Aorta (tissue), 5 donors: ENCODE measurements around the gene SLC35F1. TPM values are rescaled to one million over a fixed set of nuclear protein-coding genes. Genes with fewer than 3 reads are reported as not detected.
A peak's percentile ranks its signal among the peaks of the same experiment; 100 is the strongest.

Source experiments
- ATAC-seq: fragments of 200-7000 bp; cut with Tn5 transposase; one replicate; pipeline ENCODE4 v1.9.1; 2022; ENCODE audit warnings: moderate library complexity; ENCODE audit not compliant: low FRiP score
- DNase-seq, 2 donors: peaks; one replicate each; pipeline ENCODE4 v3.0.0-alpha.2; 2020
- H3K27ac ChIP-seq, 2 donors: one replicate each; pipeline ENCODE4 v1.5.1; 2013; ENCODE audit warnings: low read length in 2 of 2, mild to moderate bottlenecking in 2 of 2, moderate library complexity in 2 of 2, control low read depth in 1 of 2, inconsistent platforms in 1 of 2, low read depth in 1 of 2
- H3K27me3 ChIP-seq, 2 donors: one replicate each; pipeline ENCODE4 v1.6.1; 2013; ENCODE audit warnings: control low read depth in 1 of 2, low read length in 1 of 2, mild to moderate bottlenecking in 1 of 2, moderate library complexity in 1 of 2; ENCODE audit not compliant: insufficient read depth in 2 of 2, control insufficient read depth in 1 of 2
- H3K36me3 ChIP-seq, 2 donors: one replicate each; pipeline ENCODE4 v1.6.1; 2013; ENCODE audit warnings: control low read depth in 1 of 2, low read length in 1 of 2, mild to moderate bottlenecking in 1 of 2; ENCODE audit not compliant: insufficient read depth in 2 of 2, control insufficient read depth in 1 of 2
- H3K4me1 ChIP-seq, 2 donors: one replicate each; pipeline ENCODE4 v1.6.1; 2013; ENCODE audit warnings: low read length in 2 of 2, control low read depth in 1 of 2, mild to moderate bottlenecking in 1 of 2, moderate library complexity in 1 of 2; ENCODE audit not compliant: insufficient read depth in 2 of 2, control insufficient read depth in 1 of 2
- H3K4me3 ChIP-seq, 2 donors: one replicate each; pipeline ENCODE4 v1.5.1; 2013; ENCODE audit warnings: low read length in 2 of 2, control low read depth in 1 of 2, mild to moderate bottlenecking in 1 of 2
- H3K9me3 ChIP-seq: one replicate; pipeline ENCODE4 v1.6.1; 2013; ENCODE audit warnings: mild to moderate bottlenecking, low read length; ENCODE audit not compliant: control insufficient read depth
- WGBS, 2 donors: extraction: QIAGEN DNeasy Blood & Tissue Kit; methylation state at CpG; one replicate each; pipeline ENCODE4 v1.1.7; 2013; 5-methylcytosine and 5-hydroxymethylcytosine counted together
- intact Hi-C, 2 donors: fragments of 100-400 bp; cut with DNase I; formaldehyde crosslinking; loops; one replicate each; pipeline versions ENCODE4 v1.14.2 to v1.15.0; 2022
- polyA plus RNA-seq, 2 donors: library from polyadenylated mRNA; stranded (reverse); fragments of 200-250 nt; gene quantifications; one replicate each; pipeline ENCODE4 v1.2.3, GENCODE V29; 2013
- total RNA-seq, 2 donors: library from RNA; stranded (reverse); fragmentation: NEBNext Ultra II Directional; extraction: Animal tissue kit (Norgen Biotek cat#: 25700); gene quantifications; one replicate each; pipeline ENCODE4 v1.2.1, GENCODE V29; 2021
- donor health status: healthy with polysubstance abuse.
- donor health status: Bipolar disorder and iron deficiency.
- donor health status: DM: no; HTN: no; CAD: no.
- donor health status: DM: no; HTN: no; CAD: no.
- donor health status: DM: yes; HTN: yes; CAD: no.

Gene SLC35F1
- total and polyA plus RNA-seq, 4 donors: 0.59 to 1.9 (median 1.2) TPM

GRCh38 chr6:118297821-118298220 is 390.8 kb downstream of the SLC35F1 start:
- H3K27ac ChIP-seq: peak overlapping the region in 1 of 2 donors; percentile 67
- no peaks in the 10 kb centered on the region for H3K9me3 ChIP-seq
- H3K27me3 ChIP-seq: no peaks in the 10 kb centered on the region
- no peaks in the 10 kb centered on the region for H3K36me3 ChIP-seq
- 17 to 31% methylated on average over 2 of the region's 2 CpGs for WGBS, 2 donors
- ATAC-seq (peak; percentile 17), DNase-seq (no peak)
- H3K4me3 ChIP-seq: no peak overlapping the region
- H3K4me1 ChIP-seq: peaks cover 9 to 10% of the 10 kb centered on the region in 2 donors
- intact Hi-C loops: loop anchor here in 1 of 2 donors (10.0 kb wide), 1 partner anchor 87 kb away; no protein-coding TSS in a partner anchor

DNA sequence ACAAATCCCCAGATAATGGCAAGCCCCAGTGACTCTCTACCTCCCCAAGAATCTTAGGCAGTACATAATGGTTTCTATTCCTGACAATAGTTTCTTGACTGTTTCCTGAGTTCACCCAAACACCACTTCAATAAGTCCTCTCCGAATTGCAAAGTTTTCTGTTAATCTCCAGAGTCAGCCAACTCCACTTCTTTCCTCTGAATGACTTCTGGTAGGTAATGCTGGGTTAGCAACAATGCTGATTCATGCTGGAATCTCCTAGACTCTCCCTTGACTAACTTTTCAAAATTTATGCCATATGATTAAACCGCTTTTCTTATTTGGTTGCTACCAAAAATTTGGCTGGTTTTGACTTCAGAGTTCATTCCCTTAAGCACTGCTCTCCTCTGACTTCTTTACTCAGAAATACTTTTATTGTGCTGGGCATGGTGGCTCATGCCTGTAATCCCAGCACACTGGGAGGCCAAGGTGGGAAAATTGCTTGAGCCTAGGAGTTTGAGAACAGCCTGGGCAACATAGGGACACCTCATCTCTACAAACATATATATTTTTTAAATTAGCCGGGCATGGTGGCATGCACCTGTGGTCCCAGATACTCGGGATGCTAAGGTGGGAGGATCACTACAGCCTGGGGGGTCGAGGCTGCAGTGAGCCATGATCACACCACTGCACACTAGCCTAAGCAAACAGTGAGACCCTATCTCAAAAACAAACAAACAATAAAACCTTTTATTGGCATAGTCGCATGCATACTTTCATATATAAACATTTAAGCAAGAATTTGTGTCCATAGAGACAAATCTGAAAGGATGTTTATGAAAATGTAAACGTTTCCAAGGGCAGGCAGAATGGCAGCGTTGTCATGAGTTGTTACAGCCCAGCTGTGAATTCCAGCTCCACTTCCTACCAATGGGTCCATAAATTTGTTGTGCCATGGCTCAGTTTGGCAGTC is 391.7 kb downstream of the SLC35F1 start:
- Histone ChIP-seq H3K4me3 (no peak overlapping the region), H3K9me3 (no peaks in the 10 kb centered on the region), H3K27me3 (no peaks in the 10 kb centered on the region), H3K4me1 (peaks cover 5 to 6% of the 10 kb centered on the region in 2 donors), H3K27ac (peak overlapping the region; percentile 88 to 91), H3K36me3 (no peaks in the 10 kb centered on the region)
- intact Hi-C loops: loop anchor here in 1 of 2 donors (10.0 kb wide), 1 partner anchor 86 kb away; no protein-coding TSS in a partner anchor
- DNase-seq (no peak), ATAC-seq (peak; percentile 2)
- WGBS, 2 donors: 34 to 37% methylated on average over 8 of the region's 8 CpGs

- peaks cover 3 to 5% of the 10 kb centered on the region in 2 donors for H3K4me1 ChIP-seq
- intact Hi-C loops: loop anchor here in 1 of 2 donors (10.0 kb wide), 1 partner anchor 85 kb away; no protein-coding TSS in a partner anchor
- 71 to 82% methylated on average over 4 of the region's 4 CpGs for WGBS, 2 donors
- ATAC-seq (no peak), DNase-seq (no peak)
- H3K36me3 ChIP-seq: no peaks in the 10 kb centered on the region
- H3K27ac ChIP-seq: peak overlapping the region in 1 of 2 donors; percentile 5
- no peak overlapping the region for H3K4me3 ChIP-seq
- no peaks in the 10 kb centered on the region for H3K27me3 ChIP-seq
- H3K9me3 ChIP-seq: no peaks in the 10 kb centered on the region
Measured at GRCh38 chr6:118299457-118299856, 392.4 kb downstream of the SLC35F1 start.

DNA sequence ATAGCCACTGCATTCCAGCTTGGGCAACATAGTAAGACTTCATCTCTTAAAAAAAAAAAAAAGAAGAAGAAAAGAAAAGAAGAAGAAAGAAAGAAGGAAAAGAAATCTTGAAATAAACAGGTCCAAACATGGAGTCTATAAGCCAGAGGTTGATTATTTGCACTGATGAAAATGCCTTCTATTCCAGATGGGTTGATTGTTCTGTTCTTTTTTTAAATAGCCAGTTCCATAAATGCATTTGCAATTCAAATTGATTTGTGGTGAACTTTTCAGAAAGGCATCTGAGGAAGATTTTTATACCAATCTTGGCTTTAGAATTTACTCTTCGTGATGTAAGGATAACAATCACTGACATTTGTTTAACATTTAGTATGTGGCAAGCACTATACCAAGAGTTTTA is 397.3 kb downstream of the SLC35F1 start:
- ATAC-seq (no peak), DNase-seq (no peak)
- Histone ChIP-seq H3K27me3 (no peaks in the 10 kb centered on the region), H3K36me3 (no peaks in the 10 kb centered on the region), H3K4me1 (peaks cover 4 to 9% of the 10 kb centered on the region in 2 donors), H3K9me3 (no peaks in the 10 kb centered on the region), H3K27ac (peak overlapping the region in 1 of 2 donors; percentile 87), H3K4me3 (no peak overlapping the region)
- WGBS, 2 donors: 58 to 69% methylated on average over 1 of the region's 1 CpG
- intact Hi-C loops: no loop called here

DNA sequence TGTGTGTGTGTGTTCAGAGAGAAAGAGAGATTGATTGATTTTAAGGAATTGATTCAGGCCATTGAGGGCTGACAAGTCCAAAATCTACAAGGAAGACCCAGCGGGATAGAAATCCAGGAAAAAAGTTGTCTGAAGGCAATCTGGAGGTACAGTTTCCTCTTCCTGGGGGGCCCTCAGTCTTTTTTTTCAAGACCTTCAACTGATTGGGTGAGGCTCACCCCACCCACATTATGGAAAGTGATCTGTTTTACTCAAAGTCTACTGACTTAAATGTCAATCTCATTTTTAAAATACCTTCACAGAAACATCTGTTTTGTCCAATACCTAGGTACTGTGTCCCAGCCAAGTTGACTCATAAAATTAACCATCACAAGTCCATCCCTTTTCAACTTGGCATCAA is 398.0 kb downstream of the SLC35F1 start:
- peak overlapping the region; percentile 57 to 87 for H3K27ac ChIP-seq
- peaks cover 0 to 2% of the 10 kb centered on the region in 2 donors for H3K36me3 ChIP-seq
- ATAC-seq (no peak), DNase-seq (no peak)
- WGBS, 2 donors: 94 to 100% methylated on average over 1 of the region's 1 CpG
- no peaks in the 10 kb centered on the region for H3K9me3 ChIP-seq
- H3K27me3 ChIP-seq: no peaks in the 10 kb centered on the region
- H3K4me3 ChIP-seq: no peak overlapping the region
- peaks cover 4 to 9% of the 10 kb centered on the region in 2 donors for H3K4me1 ChIP-seq
- intact Hi-C loops: no loop called here

- H3K4me3 ChIP-seq: no peak overlapping the region
- peak overlapping the region; percentile 89 to 92 for H3K27ac ChIP-seq
- H3K9me3 ChIP-seq: no peaks in the 10 kb centered on the region
- no peak for ATAC-seq
- no peak for DNase-seq
- peaks cover 0 to 2% of the 10 kb centered on the region in 2 donors for H3K36me3 ChIP-seq
- H3K27me3 ChIP-seq: no peaks in the 10 kb centered on the region
- 30 to 36% methylated on average over 6 of the region's 6 CpGs for WGBS, 2 donors
- H3K4me1 ChIP-seq: peaks cover 4 to 9% of the 10 kb centered on the region in 2 donors
- intact Hi-C loops: no loop called here
Measured at GRCh38 chr6:118306392-118307238, 399.6 kb downstream of the SLC35F1 start.

- intact Hi-C loops: no loop called here
- Histone ChIP-seq H3K36me3 (peaks cover 0 to 2% of the 10 kb centered on the region in 2 donors), H3K27ac (peak overlapping the region; percentile 47 to 98), H3K4me1 (peaks cover 4 to 9% of the 10 kb centered on the region in 2 donors), H3K27me3 (no peaks in the 10 kb centered on the region), H3K9me3 (no peaks in the 10 kb centered on the region), H3K4me3 (no peak overlapping the region)
- 6 to 8% methylated on average over 8 of the region's 8 CpGs for WGBS, 2 donors
- DNase-seq: peak; percentile 69 to 83
- peak; percentile 72 for ATAC-seq
Measured at GRCh38 chr6:118307581-118307980, 400.5 kb downstream of the SLC35F1 start.

GRCh38 chr6:118309337-118310093 is 402.5 kb downstream of the SLC35F1 start:
- Histone ChIP-seq H3K27ac (peak overlapping the region; percentile 30 to 90), H3K9me3 (no peaks in the 10 kb centered on the region), H3K27me3 (no peaks in the 10 kb centered on the region), H3K4me1 (peaks cover 4 to 9% of the 10 kb centered on the region in 2 donors), H3K36me3 (peaks cover 0 to 2% of the 10 kb centered on the region in 2 donors), H3K4me3 (peak overlapping the region in 1 of 2 donors; percentile 18)
- intact Hi-C loops: no loop called here
- no peak for ATAC-seq
- no peak for DNase-seq
- WGBS, 2 donors: 17% methylated on average over 2 of the region's 2 CpGs
